H9 (cell line): ENCODE results near the gene C4orf36. TPM values are rescaled to one million over a fixed set of nuclear protein-coding genes. Genes with fewer than 3 reads are reported as not detected.

ENCODE experiments used
- DNase-seq: peaks from one replicate; pipeline ENCODE4 v3.0.0-alpha.2; 2017
- H2AFZ ChIP-seq: one replicate; pipeline ENCODE4 v1.6.1; 2013; ENCODE audit warnings: mild to moderate bottlenecking, low read length, control low read depth, moderate library complexity
- H2AK5ac ChIP-seq: 2 replicates; pipeline ENCODE4 v1.6.1; 2013; ENCODE audit warnings: low read length, control low read depth, mixed read lengths; ENCODE audit not compliant: insufficient read length
- H2BK120ac ChIP-seq: one replicate; pipeline ENCODE4 v1.6.1; 2013; ENCODE audit warnings: low read depth, mild to moderate bottlenecking, low read length, control low read depth, inconsistent platforms; ENCODE audit not compliant: poor library complexity, severe bottlenecking
- H2BK12ac ChIP-seq: 2 replicates; pipeline ENCODE4 v1.6.1; 2013; ENCODE audit warnings: low read length, control low read depth, mixed read lengths, low read depth; ENCODE audit not compliant: insufficient read length
- H2BK15ac ChIP-seq: 2 replicates; pipeline ENCODE4 v1.6.1; 2013; ENCODE audit warnings: low read depth, low read length, control low read depth
- H2BK20ac ChIP-seq: one replicate; pipeline ENCODE4 v1.6.1; 2013; ENCODE audit warnings: low read depth, mild to moderate bottlenecking, low read length, control low read depth, inconsistent platforms; ENCODE audit not compliant: poor library complexity, severe bottlenecking
- H2BK5ac ChIP-seq: 2 replicates; pipeline ENCODE4 v1.6.1; 2013; ENCODE audit warnings: low read length, control low read depth, mixed read lengths; ENCODE audit not compliant: insufficient read length
- H3K14ac ChIP-seq: 2 replicates; pipeline ENCODE4 v1.6.1; 2013; ENCODE audit warnings: low read length, control low read depth; ENCODE audit not compliant: insufficient read depth
- H3K18ac ChIP-seq: 2 replicates; pipeline ENCODE4 v1.6.1; 2013; ENCODE audit warnings: low read depth, mild to moderate bottlenecking, mixed read lengths, low read length, control low read depth; ENCODE audit not compliant: insufficient read length
- H3K23ac ChIP-seq: 2 replicates; pipeline ENCODE4 v1.6.1; 2013; ENCODE audit warnings: low read length, control low read depth, mixed read lengths, low read depth; ENCODE audit not compliant: insufficient read length
- H3K23me2 ChIP-seq: 2 replicates; pipeline ENCODE4 v1.6.1; 2013; ENCODE audit warnings: low read depth, mild to moderate bottlenecking, mixed read lengths, low read length, control low read depth; ENCODE audit not compliant: insufficient read length, poor library complexity, severe bottlenecking
- H3K27ac ChIP-seq: 2 replicates; pipeline ENCODE4 v1.5.1; 2013; ENCODE audit warnings: low read length, control low read depth, mixed read lengths, low read depth; ENCODE audit not compliant: insufficient read length
- H3K27me3 ChIP-seq: 2 replicates; pipeline ENCODE4 v1.6.1; 2013; ENCODE audit warnings: low read length, control low read depth, inconsistent platforms; ENCODE audit not compliant: insufficient read depth
- H3K4ac ChIP-seq: 2 replicates; pipeline ENCODE4 v1.6.1; 2013; ENCODE audit warnings: low read depth, mild to moderate bottlenecking, control low read depth, inconsistent platforms, low read length, moderate library complexity
- H3K4me1 ChIP-seq: 2 replicates; pipeline ENCODE4 v1.6.1; 2013; ENCODE audit warnings: low read length, control low read depth, inconsistent platforms; ENCODE audit not compliant: insufficient read depth
- H3K4me2 ChIP-seq: 2 replicates; pipeline ENCODE4 v1.6.1; 2013; ENCODE audit warnings: low read length, control low read depth, mixed read lengths; ENCODE audit not compliant: insufficient read length, insufficient read depth
- H3K56ac ChIP-seq: 2 replicates; pipeline ENCODE4 v1.6.1; 2013; ENCODE audit warnings: low read depth, mild to moderate bottlenecking, mixed read lengths, low read length, control low read depth; ENCODE audit not compliant: insufficient read length
- H3K79me1 ChIP-seq: 2 replicates; pipeline ENCODE4 v1.6.1; 2013; ENCODE audit warnings: low read depth, mild to moderate bottlenecking, moderate library complexity, low read length, control low read depth, inconsistent platforms; ENCODE audit not compliant: insufficient read depth, poor library complexity, severe bottlenecking
- H3K79me2 ChIP-seq: 2 replicates; pipeline ENCODE4 v1.6.1; 2013; ENCODE audit warnings: low read length, control low read depth, inconsistent platforms; ENCODE audit not compliant: insufficient read depth
- H3K9ac ChIP-seq: 2 replicates; pipeline ENCODE4 v1.6.1; 2013; ENCODE audit warnings: low read length, control low read depth, mixed read lengths; ENCODE audit not compliant: insufficient read length; ENCODE audit errors: extremely low read depth
- H3K9me3 ChIP-seq: one replicate; pipeline ENCODE4 v1.6.1; 2013; ENCODE audit warnings: low read depth, low read length, inconsistent platforms; ENCODE audit not compliant: control insufficient read depth
- H3T11ph ChIP-seq: one replicate; pipeline ENCODE4 v1.6.1; 2013; ENCODE audit warnings: mild to moderate bottlenecking, low read length, control low read depth, inconsistent platforms
- H4K20me1 ChIP-seq: one replicate; pipeline ENCODE4 v1.6.1; 2013; ENCODE audit not compliant: control insufficient read depth, insufficient read length, insufficient read depth
- H4K5ac ChIP-seq: 2 replicates; pipeline ENCODE4 v1.6.1; 2013; ENCODE audit warnings: low read depth, mild to moderate bottlenecking, mixed read lengths, low read length, control low read depth; ENCODE audit not compliant: insufficient read length
- H4K8ac ChIP-seq: replicated peaks from 2 replicates; pipeline ENCODE4 v1.6.1; 2013; ENCODE audit warnings: low read length, control low read depth, mixed read lengths, low read depth; ENCODE audit not compliant: insufficient read length
- H4K91ac ChIP-seq: 2 replicates; pipeline ENCODE4 v1.6.1; 2013; ENCODE audit warnings: low read depth, mild to moderate bottlenecking, moderate library complexity, mixed read lengths, low read length, control low read depth; ENCODE audit not compliant: insufficient read length
- H3K27ac Mint-ChIP-seq, 3 experiments: 2 replicates in 2 of 3; 3 replicates in 1 of 3; pipeline ENCODE4 v1.8.0; 2020 to 2021; ENCODE audit warnings: mixed read lengths in 3 of 3, mild to moderate bottlenecking in 1 of 3, moderate library complexity in 1 of 3
- H3K27me3 Mint-ChIP-seq: 2 replicates; pipeline ENCODE4 v1.8.0; 2021; ENCODE audit warnings: low read depth, mild to moderate bottlenecking, moderate library complexity, mixed read lengths
- H3K36me3 Mint-ChIP-seq, 3 experiments: 2 replicates in 2 of 3; 3 replicates in 1 of 3; pipeline ENCODE4 v1.8.0; 2020 to 2021; ENCODE audit warnings: low read depth in 3 of 3, mixed read lengths in 3 of 3; ENCODE audit not compliant: insufficient read depth in 1 of 3
- H3K4me1 Mint-ChIP-seq, 2 experiments: 2 replicates each; pipeline ENCODE4 v1.8.0; 2020; ENCODE audit warnings: mixed read lengths in 2 of 2
- H3K4me3 Mint-ChIP-seq, 2 experiments: 2 replicates in 1 of 2; 3 replicates in 1 of 2; pipeline ENCODE4 v1.8.0; 2020 to 2021; ENCODE audit warnings: mild to moderate bottlenecking in 2 of 2, mixed read lengths in 2 of 2, moderate library complexity in 1 of 2
- H3K9me3 Mint-ChIP-seq, 2 experiments: 2 replicates in 1 of 2; 3 replicates in 1 of 2; pipeline ENCODE4 v1.8.0; 2020; ENCODE audit warnings: mild to moderate bottlenecking in 2 of 2, mixed read lengths in 2 of 2, moderate library complexity in 1 of 2
- CTCF ChIP-seq: fragments of 200-600 bp; sonication (generic); conservative IDR thresholded peaks from 3 replicates; pipeline ENCODE4 v1.8.0; 2021; ENCODE audit warnings: antibody characterized with exemption, mild to moderate bottlenecking
- WGBS: extraction: QIAGEN DNeasy Blood & Tissue Kit; methylation state at CpG from one replicate; pipeline ENCODE4 v1.1.7; 2013; ENCODE audit warnings: missing lambda C conversion rate, low lambda C conversion rate, mixed read lengths; ENCODE audit not compliant: insufficient read length; ENCODE audit errors: extremely low coverage; 5-methylcytosine and 5-hydroxymethylcytosine counted together
- total RNA-seq: library from RNA; stranded (reverse); gene quantifications from 2 replicates; pipeline ENCODE4 v1.2.1, GENCODE V29; 2021

C4orf36 gene
- total RNA-seq, 1 experiment from 2014 or later = 2.2 TPM

DNA sequence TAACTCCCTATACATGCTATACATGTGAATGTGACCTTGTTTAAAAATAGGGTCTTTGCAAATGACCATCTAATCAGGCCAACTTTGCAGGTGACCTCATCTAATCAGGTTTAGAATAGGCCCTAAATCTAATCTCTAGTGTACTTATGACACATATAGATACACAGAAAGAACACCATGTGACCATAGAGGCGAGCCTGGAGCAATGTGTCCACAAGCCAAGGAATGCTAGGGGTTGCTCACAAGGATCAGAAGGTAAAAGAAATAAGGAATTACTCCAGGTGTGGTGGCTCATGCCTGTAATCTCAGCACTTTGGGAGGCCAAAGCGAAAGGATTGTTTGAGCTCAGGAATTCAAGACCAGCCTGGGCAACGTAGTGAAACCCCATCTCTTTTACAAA is 9.6 kb upstream of the C4orf36 start:
- no peaks in the 10 kb centered on the region for H3K27me3 Mint-ChIP-seq
- H3K18ac ChIP-seq = no peak overlapping the region
- no peaks in the 10 kb centered on the region for H3K9me3 ChIP-seq

More for the DNA sequence above, 9.6 kb upstream of the C4orf36 start:
- no peak overlapping the region for H3K9ac ChIP-seq
- no peak overlapping the region for H2BK15ac ChIP-seq
- H2BK120ac ChIP-seq = no peak overlapping the region
- H2AK5ac ChIP-seq = no peak overlapping the region
- H3K79me2 ChIP-seq = no peaks in the 10 kb centered on the region
- no peaks in the 10 kb centered on the region for H3K4me1 Mint-ChIP-seq
- no CpG with 5 or more reads among the region's 3 CpGs for WGBS
- H3K36me3 Mint-ChIP-seq = peaks cover 2 to 5% (median 3%) of the 10 kb centered on the region in 3 experiments; a peak in 4 of 7 replicates
- H3K9me3 Mint-ChIP-seq = peaks cover 0 to 3% of the 10 kb centered on the region in 2 experiments; a peak in 2 of 5 replicates
- H3K27ac ChIP-seq = no peak overlapping the region
- H4K91ac ChIP-seq = no peak overlapping the region
- no peak overlapping the region for H4K8ac ChIP-seq
- no peak overlapping the region for H4K5ac ChIP-seq
- H3K27me3 ChIP-seq = no peaks in the 10 kb centered on the region
- H2BK20ac ChIP-seq = no peak overlapping the region
- TF ChIP-seq CTCF = no peak
- no peak overlapping the region for H2BK12ac ChIP-seq
- H3K79me1 ChIP-seq = no peaks in the 10 kb centered on the region
- H3K14ac ChIP-seq = no peak overlapping the region
- no peak overlapping the region for H3K23ac ChIP-seq
- no peak overlapping the region for H2BK5ac ChIP-seq
- DNase-seq = no peak
- H3K4me2 ChIP-seq = no peak overlapping the region
- H4K20me1 ChIP-seq = no peaks in the 10 kb centered on the region
- no peak overlapping the region for H3K4me3 Mint-ChIP-seq
- no peak overlapping the region for H3T11ph ChIP-seq
- H3K56ac ChIP-seq = no peak overlapping the region
- no peaks in the 10 kb centered on the region for H3K23me2 ChIP-seq
- no peak overlapping the region for H2AFZ ChIP-seq
- H3K27ac Mint-ChIP-seq = peak overlapping the region in 1 of 3 experiments; percentile 78; a peak in 2 of 7 replicates
- no peak overlapping the region for H3K4ac ChIP-seq
- no peaks in the 10 kb centered on the region for H3K4me1 ChIP-seq
